SK-N-DZ (cell line): ENCODE data around the gene ITPK1.

Experiments used
- DNase-seq: peaks from one replicate; pipeline ENCODE4 v3.0.0-alpha.2; 2015; ENCODE audit warnings: low spot score

The ITPK1 gene

GRCh38 chr14:92897922-92898565, 217.7 kb downstream of the ITPK1 start:
- no peak for DNase-seq

- no peak for DNase-seq
These were observed 220.3 kb downstream of the ITPK1 start for GRCh38 chr14:92895352-92895878.

GRCh38 chr14:92892589-92892988, 223.1 kb downstream of the ITPK1 start:
- no peak for DNase-seq

GRCh38 chr14:92890830-92891588, 224.7 kb downstream of the ITPK1 start:
- DNase-seq, result no peak

- DNase-seq, result no peak
These were observed 226.8 kb downstream of the ITPK1 start for GRCh38 chr14:92888896-92889295.

GRCh38 chr14:92887157-92887556, 228.6 kb downstream of the ITPK1 start:
- no peak for DNase-seq
